ENCODE data around the gene CD86.

DNA sequence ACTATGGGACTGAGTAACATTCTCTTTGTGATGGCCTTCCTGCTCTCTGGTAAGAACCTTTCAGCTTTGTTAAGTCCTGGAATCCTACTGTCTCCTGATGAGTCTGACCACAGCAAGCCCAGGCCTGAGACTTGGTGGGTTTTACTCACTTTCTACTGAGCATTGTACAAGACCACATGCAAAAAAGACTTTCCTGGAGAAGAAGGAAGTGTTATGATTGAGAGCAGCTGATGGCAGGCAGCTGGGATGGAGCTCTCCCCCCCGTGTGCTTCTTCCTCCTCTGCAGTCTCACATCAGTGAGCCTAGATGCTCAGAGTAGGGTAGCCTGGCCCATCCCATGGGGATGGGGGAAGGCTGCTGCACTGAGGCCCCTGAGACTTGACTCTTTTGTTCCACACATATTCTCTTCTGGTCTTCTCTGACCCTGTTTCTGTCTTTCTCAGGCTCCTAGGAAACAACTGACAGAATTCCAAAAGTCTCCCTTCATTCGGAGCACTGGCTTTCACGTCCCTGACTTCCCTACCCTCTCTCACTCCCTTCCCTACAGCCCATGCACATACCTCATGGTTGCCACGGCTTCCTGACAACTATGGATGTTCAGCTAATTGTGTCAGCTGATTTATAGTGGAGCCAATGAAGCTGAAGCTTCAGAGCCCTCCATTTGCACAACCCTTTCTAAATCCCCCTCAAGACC, 36.6 kb downstream of the CD86 start:
- TF ChIP-seq NFRKB (IDR thresholded peaks at IDR 0.05) (no peak), ZNF384 (IDR thresholded peaks at IDR 0.05) (no peak), BHLHE40 (IDR thresholded peaks at IDR 0.05; ENCODE audit: borderline replicate concordance) (no peak), FOXM1 (IDR thresholded peaks at IDR 0.05; ENCODE audit: borderline replicate concordance) (no peak)

Measured in HEK293T (cell line).